Lung (tissue), 12 donors: ENCODE measurements around the gene SLC22A5. TPM values are rescaled to one million over a fixed set of nuclear protein-coding genes. Genes with fewer than 3 reads are reported as not detected.

Source experiments
- ATAC-seq: fragments of 200-7000 bp; cut with Tn5 transposase; one replicate; pipeline ENCODE4 v1.9.1; 2020; ENCODE audit warnings: moderate number of reproducible peaks; ENCODE audit not compliant: insufficient read depth, low FRiP score
- DNase-seq, 3 donors: peaks; one replicate each; pipeline ENCODE4 v3.0.0-alpha.2; 2013 to 2017
- H3K27ac ChIP-seq, 2 donors: one replicate each; pipeline ENCODE4 v1.5.1; 2013; ENCODE audit warnings: mild to moderate bottlenecking in 2 of 2, moderate library complexity in 2 of 2, control low read depth in 1 of 2, inconsistent platforms in 1 of 2, low read depth in 1 of 2, low read length in 1 of 2
- H3K27me3 ChIP-seq, 3 donors: one replicate each; pipeline ENCODE4 v1.5.1; 2013; ENCODE audit warnings: low read length in 2 of 3; ENCODE audit not compliant: control insufficient read depth in 3 of 3, insufficient read depth in 3 of 3
- H3K36me3 ChIP-seq, 4 donors: one replicate each; pipeline ENCODE4 v1.5.1; 2013; ENCODE audit warnings: low read length in 4 of 4, mild to moderate bottlenecking in 1 of 4, moderate library complexity in 1 of 4; ENCODE audit not compliant: control insufficient read depth in 4 of 4, insufficient read depth in 4 of 4
- H3K4me1 ChIP-seq, 5 donors: one replicate each; pipeline ENCODE4 v1.5.1; 2013; ENCODE audit warnings: low read length in 5 of 5, mild to moderate bottlenecking in 2 of 5, moderate library complexity in 1 of 5; ENCODE audit not compliant: control insufficient read depth in 5 of 5, insufficient read depth in 5 of 5
- H3K4me3 ChIP-seq: one replicate; pipeline ENCODE4 v1.5.1; 2013; ENCODE audit warnings: mild to moderate bottlenecking, control low read depth, moderate library complexity
- H3K9ac ChIP-seq, 2 donors: one replicate each; pipeline ENCODE4 v1.5.1; 2013; ENCODE audit warnings: low read length in 2 of 2, control low read depth in 1 of 2; ENCODE audit not compliant: insufficient read depth in 1 of 2
- H3K9me3 ChIP-seq, 4 donors: one replicate each; pipeline ENCODE4 v1.5.1; 2013; ENCODE audit warnings: low read length in 3 of 4, mild to moderate bottlenecking in 1 of 4, moderate library complexity in 1 of 4; ENCODE audit not compliant: control insufficient read depth in 4 of 4, insufficient read depth in 3 of 4
- CTCF ChIP-seq: IDR thresholded peaks from 2 replicates; pipeline ENCODE4 v1.5.1; 2012; ENCODE audit warnings: mild to moderate bottlenecking; ENCODE audit errors: control extremely low read depth, extremely low read depth
- WGBS, 2 donors: extraction: QIAGEN DNeasy Blood & Tissue Kit; methylation state at CpG; one replicate each; pipeline ENCODE4 v1.1.7; 2013; 5-methylcytosine and 5-hydroxymethylcytosine counted together
- polyA plus RNA-seq, 2 donors: library from polyadenylated mRNA; stranded (reverse); fragments of 200-250 nt; gene quantifications; one replicate each; pipeline ENCODE4 v1.2.1, GENCODE V29; 2013
- total RNA-seq, 2 donors: library from RNA; depleted of rRNA in 1 of 2; stranded (reverse); fragments of >200 nt in 1 of 2; gene quantifications; one replicate each; pipeline ENCODE4 v1.2.1, GENCODE V29; 2014 to 2021
- donor health status: control.
- donor health status: control.
- donor health status: Bipolar disorder and iron deficiency.
- donor health status: healthy.
- donor health status: DM: yes; HTN: yes; CAD: no.

SLC22A5 gene
- total and polyA plus RNA-seq, 4 donors, result 4.6 to 12.7 (median 7.9) TPM

DNA sequence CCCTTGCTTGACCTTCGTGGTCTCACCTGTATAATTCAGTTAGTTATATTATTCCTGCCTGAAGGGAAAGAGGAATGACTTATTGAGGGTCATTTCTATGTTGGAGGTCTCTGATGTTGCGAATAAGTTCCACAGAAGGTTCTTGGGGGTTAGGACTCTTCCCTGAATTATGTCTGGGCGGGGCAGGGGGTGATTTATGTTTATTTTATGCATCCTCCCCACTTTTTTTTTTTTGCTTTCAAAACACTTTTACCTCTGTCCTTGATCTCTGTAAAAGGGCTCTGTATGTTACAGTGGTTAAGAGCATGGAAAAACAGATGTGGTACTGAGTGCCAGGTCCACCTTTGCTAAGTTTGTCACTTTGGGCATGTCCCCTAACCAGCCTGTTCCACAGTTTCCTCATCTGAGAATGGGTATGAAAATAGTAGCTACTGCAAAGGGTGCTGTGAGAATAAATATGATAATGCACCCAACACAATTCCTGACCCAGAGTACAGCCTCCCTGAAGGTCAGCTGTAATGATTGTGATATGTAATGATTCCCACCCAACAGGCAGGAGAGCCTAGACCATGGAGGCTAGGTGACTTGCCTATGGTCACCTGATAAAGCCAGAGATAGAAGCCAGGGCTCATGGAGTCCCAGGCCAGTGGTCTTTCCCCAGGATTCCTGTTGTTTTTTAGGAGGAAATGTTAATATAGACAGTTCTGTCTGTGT, 54.8 kb downstream of the SLC22A5 start:
- peaks cover 15 to 47% (median 46%) of the 10 kb centered on the region in 5 donors for H3K4me1 ChIP-seq
- H3K4me3 ChIP-seq, result no peak overlapping the region
- no peaks in the 10 kb centered on the region for H3K27me3 ChIP-seq
- no peaks in the 10 kb centered on the region for H3K9me3 ChIP-seq
- TF ChIP-seq CTCF, result no peak
- H3K27ac ChIP-seq, result peak overlapping the region; percentile 75 to 77
- DNase-seq (no peak), ATAC-seq (no peak)
- no peak overlapping the region for H3K9ac ChIP-seq
- H3K36me3 ChIP-seq, result peaks cover 0 to 10% (median 1%) of the 10 kb centered on the region in 4 donors
- 89 to 90% methylated on average over 3 of the region's 3 CpGs for WGBS, 2 donors

- peak overlapping the region; percentile 40 to 77 for H3K27ac ChIP-seq
- no peak overlapping the region for H3K4me3 ChIP-seq
- no peak for DNase-seq
- peaks cover 0 to 9% (median 0%) of the 10 kb centered on the region in 4 donors for H3K36me3 ChIP-seq
- H3K27me3 ChIP-seq, result no peaks in the 10 kb centered on the region
- no peak for ATAC-seq
- TF ChIP-seq CTCF, result no peak
- peaks cover 13 to 49% (median 42%) of the 10 kb centered on the region in 5 donors for H3K4me1 ChIP-seq
- 41 to 50% methylated on average over 8 of the region's 8 CpGs for WGBS, 2 donors
- no peak overlapping the region for H3K9ac ChIP-seq
- H3K9me3 ChIP-seq, result no peaks in the 10 kb centered on the region
These were observed 55.8 kb downstream of the SLC22A5 start for GRCh38 chr5:132425009-132425937.

DNA sequence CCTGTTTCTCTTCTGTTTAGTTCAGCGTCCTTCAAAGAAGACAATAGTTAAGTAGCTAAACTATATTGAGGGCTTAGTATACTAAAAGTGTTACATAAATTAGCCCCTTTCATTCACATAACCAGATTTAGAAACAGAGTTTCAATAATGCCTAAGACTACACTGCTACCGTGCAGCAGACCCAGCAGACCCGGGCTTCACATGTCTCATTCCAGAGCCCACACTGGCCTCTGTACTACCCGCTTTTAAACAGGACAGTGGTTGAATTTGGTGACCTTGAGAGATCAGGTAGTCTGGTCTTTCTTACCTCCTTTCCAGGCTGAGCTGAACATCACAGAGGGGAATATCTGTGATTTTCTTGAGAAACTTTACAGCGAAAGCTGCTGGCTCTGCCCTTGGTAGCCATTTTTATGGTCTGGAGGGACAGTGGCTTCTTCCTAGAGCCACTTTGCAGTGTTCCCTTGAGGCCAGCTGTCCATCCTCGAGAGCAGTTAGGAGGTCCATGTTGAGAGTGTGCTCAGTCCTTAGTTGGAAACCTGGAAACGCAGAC, 56.5 kb downstream of the SLC22A5 start:
- WGBS, 2 donors, result 64 to 66% methylated on average over 7 of the region's 7 CpGs
- Histone ChIP-seq H3K27me3 (no peaks in the 10 kb centered on the region), H3K9ac (no peak overlapping the region), H3K4me3 (no peak overlapping the region), H3K4me1 (peaks cover 11 to 49% (median 36%) of the 10 kb centered on the region in 5 donors), H3K27ac (peak overlapping the region; percentile 40 to 95), H3K9me3 (no peaks in the 10 kb centered on the region), H3K36me3 (peaks cover 0 to 9% (median 0%) of the 10 kb centered on the region in 4 donors)
- no peak for DNase-seq
- TF ChIP-seq CTCF, result no peak
- ATAC-seq, result no peak
